Activated CD4-positive, alpha-beta T cell treated with anti-CD3 and anti-CD28 coated beads for 48 hours (primary cell): ENCODE measurements around the gene FLNB.

Source experiments
- DNase-seq: peaks from one replicate; pipeline ENCODE4 v3.0.0-alpha.2; 2020

FLNB gene

GRCh38 chr3:58150130-58150809 is 142.0 kb downstream of the FLNB start:
- no peak for DNase-seq

GRCh38 chr3:58150810-58151199 is 142.6 kb downstream of the FLNB start:
- no peak for DNase-seq

DNA sequence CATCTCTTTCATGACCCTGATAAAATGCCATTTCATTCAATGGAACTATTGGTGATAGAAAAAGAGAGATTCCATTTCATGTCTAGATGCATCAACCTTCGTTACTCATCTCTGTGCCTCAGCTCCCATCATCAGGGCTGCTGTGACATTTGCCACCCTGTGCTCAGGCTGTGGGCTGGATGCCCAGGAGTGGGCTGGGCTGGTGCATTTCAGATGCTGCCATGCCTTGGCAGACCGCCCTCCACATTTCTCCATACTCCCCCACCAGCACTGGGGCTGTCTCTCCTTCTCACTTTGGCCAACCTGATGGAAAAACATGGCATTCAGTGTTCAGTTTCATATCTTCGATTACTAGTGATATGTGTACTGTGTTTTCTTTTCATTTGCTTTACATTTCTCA is 143.4 kb downstream of the FLNB start:
- no peak for DNase-seq

GRCh38 chr3:58152225-58153015 is 144.2 kb downstream of the FLNB start:
- no peak for DNase-seq

DNA sequence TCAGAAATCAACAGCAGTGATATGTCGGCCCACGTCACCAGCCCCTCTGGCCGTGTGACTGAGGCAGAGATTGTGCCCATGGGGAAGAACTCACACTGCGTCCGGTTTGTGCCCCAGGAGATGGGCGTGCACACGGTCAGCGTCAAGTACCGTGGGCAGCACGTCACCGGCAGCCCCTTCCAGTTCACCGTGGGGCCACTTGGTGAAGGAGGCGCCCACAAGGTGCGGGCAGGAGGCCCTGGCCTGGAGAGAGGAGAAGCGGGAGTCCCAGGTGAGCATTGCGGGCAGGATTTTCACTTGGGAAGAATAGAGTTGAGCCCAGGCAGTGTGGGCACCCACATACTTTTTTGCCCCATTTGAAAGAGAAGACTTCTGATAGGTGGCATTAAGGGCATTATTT is 145.1 kb downstream of the FLNB start:
- DNase-seq, result no peak

GRCh38 chr3:58154626-58155449 is 146.6 kb downstream of the FLNB start:
- DNase-seq, result no peak

- no peak for DNase-seq
Observed at GRCh38 chr3:58155838-58156237, 147.6 kb downstream of the FLNB start.

DNA sequence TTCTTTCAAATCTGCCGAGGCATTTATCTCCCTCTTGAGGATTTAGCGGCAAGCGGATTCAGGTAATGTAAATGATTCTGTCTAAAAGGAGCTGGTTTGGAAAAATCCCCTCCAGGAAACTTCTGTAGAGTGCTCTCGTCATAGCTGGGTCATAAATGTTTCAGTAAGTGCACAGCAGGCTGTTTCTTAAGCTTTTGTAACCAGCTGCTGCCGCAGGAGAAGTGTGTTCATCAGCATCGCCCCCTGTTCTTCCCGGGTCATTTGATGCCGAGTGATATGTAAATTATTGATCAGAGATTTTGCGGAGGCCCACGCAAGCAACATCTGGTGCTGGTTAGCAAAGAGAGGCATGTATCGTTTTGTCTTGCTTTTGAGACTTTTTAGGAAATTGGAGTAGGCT is 149.5 kb downstream of the FLNB start:
- DNase-seq, result no peak

DNA sequence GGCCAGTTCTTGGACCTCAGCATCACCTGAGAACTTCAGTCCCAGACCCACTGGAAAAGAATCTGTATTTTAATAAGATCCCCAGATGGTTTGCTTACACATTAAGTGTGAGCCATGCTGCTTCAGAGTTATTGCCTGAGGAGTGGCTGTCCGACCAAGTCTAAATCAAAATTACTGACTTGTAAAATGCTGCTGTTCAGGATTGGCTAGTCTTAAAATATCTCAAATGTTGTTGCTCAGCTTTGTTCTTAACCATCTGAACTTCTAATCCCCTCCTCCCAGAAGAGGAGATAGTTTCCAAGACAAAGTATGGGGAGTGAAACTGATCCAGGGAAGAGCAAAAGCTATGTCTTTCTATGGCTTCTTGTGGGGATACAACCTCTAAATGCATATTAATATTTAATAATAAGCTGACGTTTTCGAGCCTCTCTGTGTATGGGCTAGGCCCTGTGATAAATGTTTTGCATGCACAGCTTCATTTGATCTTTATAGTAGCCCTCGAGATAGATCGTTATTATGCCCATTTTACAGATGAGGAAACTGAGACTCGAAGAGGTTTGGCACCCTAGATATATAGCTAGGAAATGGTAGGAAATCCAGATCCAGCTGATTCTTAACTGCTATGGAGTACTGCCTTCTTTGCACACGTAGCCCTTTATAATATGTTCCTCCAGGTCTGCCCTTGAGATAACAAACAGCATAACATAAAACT is 150.4 kb downstream of the FLNB start:
- no peak for DNase-seq

DNA sequence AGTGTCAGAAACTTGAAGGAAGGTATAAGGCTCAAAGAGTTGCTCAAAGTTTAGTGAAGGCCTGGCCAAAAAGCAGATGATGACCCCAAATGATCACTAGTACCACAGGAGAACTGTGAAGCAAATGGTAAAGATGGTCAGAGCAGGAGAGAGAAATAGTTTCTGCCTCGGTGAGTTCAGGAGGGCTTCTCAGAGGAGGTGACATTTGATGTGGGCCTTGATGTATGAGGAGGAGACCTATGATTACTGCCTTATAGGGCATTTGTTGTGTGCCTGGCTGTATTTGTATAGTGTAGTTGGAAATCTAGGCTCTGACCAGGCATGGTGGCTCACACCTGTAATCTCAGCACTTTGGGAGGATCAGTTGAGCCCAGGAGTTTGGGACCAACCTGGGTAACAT is 152.2 kb downstream of the FLNB start:
- DNase-seq, result no peak

- DNase-seq, result no peak
Observed at GRCh38 chr3:58161435-58162398, 153.5 kb downstream of the FLNB start.

DNA sequence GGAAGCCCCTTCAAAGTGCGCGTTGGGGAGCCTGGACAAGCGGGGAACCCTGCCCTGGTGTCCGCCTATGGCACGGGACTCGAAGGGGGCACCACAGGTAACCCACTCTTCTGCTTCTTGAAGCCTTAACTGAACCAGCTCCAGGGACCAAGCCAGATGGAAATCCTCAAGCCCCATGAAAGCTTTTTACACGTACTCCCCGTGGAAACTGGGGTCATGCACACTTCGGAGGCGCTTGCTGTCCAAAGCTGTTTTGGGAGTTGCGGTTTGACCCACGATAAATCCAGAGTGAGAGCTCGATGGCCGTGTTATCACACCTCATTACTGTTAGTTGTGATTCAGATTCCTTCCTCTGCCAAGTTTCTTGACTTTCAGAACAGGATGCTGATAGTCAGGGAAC is 155.0 kb downstream of the FLNB start:
- no peak for DNase-seq

DNA sequence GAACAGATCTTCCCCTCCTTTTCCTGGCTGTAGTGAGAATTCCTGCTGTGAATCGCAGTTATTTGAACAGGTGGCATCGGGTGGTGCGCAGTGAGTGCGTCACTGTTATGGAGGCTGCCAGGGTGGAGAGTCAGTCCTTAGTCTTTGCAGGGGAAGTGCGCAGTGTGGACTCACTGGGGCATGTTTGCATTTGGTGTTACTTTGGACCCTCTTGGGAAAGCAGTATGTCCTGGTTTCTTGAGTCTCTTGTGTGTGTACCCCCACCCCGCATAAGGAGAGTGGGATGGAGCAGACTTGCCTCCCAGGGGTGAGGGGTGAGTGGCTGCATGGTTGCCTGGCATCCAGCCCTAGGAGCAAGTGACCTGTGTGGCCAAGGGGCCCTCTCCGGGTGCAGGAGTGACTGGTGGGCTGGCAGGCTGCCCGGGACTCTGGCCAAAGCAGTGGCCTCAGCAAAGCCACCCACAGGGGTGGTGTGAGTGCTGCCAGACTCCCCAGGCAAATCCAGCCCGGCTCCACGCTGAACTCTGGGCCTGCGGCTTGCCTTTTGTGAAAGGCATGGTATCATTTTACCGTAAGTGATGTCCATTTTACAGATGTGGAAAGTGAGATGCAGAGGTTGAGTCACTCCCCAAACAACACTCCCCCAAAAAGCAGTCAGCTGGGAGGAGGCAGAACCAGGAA is 156.1 kb downstream of the FLNB start:
- no peak for DNase-seq

DNA sequence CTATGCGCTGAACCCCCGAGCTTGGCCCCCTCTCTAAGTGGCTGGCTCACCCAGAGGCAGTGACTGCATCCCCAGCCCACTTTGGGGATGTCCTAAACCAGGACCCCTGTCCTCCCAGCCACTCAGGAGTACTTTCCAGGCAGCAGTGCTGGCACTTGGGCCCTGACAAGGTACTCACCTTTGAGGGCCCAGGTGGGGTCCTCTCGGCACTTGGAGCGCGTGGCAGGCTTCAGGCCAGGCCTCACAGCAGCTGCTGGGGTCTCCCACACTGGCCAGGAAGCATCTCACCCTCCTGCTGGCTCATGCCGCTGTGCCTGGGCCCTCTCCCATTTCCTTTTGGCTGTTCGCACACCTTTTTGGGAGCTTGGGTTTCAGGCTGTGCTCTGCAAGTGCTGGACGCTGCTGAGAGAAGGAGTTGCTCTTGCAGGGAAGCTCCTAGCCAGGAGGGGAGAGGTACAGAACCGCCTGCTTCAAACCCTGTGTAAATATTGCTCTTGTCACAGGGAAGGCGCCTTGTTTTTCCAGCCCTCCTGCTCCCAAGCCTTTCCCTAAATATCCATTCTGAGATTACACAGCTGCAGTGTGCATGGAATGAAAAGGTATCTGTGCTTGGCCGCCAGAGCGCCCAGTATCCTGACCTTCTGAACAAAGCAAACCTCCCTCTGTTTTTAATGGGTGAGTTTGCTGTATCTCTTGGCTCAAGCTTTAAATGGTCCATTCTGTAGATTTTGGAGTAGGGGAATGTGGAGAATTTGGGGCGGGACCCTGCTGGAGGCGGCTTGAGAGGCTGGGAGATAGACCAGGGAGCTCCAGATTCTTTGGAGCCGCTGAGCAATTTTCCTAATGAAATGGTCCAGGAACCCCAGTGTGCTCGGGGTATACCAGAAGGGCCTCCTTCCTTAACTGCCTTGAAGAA is 156.9 kb downstream of the FLNB start:
- DNase-seq, result no peak

DNA sequence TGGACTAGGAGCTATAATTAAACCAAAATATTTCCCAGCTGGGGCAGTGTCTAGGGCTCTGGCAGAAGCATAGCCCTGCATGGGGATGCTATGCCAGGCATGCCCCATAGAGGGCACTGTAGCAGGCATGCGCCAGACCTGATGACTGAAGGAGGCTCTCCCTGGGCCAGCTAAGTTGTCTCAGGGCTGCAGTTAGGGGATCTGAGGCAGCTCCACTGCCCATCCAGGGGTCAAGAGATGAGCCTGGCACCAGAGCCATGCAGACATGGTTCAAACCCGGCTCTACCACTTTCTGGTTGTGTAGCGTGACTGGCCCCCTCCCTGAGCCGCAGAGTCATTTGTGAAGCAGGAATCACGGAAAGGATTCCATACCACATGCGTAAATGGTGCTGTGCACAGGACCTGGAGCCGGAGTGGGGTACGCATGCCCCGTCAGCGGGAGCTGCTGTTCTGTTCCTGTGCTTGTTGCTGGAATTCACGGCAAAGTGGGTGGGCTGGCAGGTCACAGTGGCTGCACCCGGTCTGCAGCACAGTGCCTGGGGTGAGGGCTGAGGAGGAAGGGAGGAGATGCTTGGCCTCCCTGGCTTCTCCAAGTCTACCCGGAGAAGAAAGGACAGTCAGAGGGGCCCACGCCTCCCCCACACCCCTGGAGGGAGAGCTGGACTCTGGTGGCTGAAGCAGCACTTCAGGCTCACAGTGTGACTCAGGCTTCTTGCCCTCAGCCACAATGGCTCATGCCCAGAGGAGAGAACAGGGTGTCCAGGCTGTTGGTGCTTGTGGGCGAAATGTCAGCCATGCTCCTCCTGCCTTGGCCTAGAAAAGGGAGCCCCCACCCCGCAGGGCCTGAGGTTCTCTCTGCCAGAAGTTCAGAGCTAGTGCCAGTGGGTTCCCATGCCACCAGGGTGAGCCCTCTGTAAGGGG is 159.5 kb downstream of the FLNB start:
- DNase-seq, result peak; percentile 83

DNA sequence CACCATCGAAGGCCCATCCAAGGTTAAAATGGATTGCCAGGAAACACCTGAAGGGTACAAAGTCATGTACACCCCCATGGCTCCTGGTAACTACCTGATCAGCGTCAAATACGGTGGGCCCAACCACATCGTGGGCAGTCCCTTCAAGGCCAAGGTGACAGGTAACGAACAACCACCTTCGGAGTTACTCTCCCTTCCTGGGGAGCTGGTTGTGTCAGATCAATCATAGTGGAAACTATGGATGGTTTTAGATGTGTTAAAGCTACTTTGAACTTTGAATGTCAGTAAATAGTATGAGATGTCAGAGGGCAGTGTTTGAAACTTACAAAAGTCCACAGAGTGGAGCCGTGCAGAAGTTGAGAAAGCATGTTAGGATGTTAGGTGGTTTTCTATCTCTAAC is 160.3 kb downstream of the FLNB start:
- no peak for DNase-seq

DNA sequence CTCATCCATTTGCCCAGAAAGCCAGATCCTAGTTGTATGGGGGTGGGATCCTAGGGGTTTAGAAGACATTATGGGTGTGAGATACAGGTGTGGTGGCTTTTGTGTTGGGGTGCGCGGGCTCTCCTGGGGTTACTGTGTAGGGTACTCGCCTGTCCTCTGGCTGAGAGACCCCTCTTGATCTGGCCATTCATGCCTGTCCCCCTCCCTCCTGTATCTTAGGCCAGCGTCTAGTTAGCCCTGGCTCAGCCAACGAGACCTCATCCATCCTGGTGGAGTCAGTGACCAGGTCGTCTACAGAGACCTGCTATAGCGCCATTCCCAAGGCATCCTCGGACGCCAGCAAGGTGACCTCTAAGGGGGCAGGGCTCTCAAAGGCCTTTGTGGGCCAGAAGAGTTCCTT is 161.1 kb downstream of the FLNB start:
- DNase-seq, result no peak

DNA sequence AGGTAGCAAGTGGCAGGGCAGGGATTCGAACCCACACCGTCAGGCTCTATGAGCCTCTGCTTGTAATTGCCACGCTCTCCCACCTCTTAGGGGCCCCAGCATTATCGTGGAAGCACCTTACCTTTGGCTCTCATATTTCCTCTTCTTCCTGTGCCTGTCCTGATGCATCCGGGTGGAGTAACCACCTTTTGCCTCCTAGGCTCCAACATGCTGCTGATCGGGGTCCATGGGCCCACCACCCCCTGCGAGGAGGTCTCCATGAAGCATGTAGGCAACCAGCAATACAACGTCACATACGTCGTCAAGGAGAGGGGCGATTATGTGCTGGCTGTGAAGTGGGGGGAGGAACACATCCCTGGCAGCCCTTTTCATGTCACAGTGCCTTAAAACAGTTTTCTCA is 162.2 kb downstream of the FLNB start:
- DNase-seq, result no peak

- DNase-seq, result no peak
Observed at GRCh38 chr3:58171126-58171525, 162.9 kb downstream of the FLNB start.
